ENCODE measurements around the gene TPST1. TPM values are rescaled to one million over a fixed set of nuclear protein-coding genes. Genes with fewer than 3 reads are reported as not detected.

TPST1 gene
- polyA plus RNA-seq, 1 donor (not counting 4 experiments of a cell fraction or from before 2014, with no cell fraction given): 48.5 TPM

- Histone ChIP-seq H3K9me1 (ENCODE audit: control insufficient read depth, extremely low read depth, insufficient read depth, low read length) (no peaks in the 10 kb centered on the region), H3K79me2 (ENCODE audit: control insufficient read depth, insufficient read depth, low read length) (no peaks in the 10 kb centered on the region), H3K27ac (ENCODE audit: control insufficient read depth, insufficient read depth, low read length) (no peak overlapping the region)
Measured at GRCh38 chr7:66301249-66301648, 96.1 kb downstream of the TPST1 start.

DNA sequence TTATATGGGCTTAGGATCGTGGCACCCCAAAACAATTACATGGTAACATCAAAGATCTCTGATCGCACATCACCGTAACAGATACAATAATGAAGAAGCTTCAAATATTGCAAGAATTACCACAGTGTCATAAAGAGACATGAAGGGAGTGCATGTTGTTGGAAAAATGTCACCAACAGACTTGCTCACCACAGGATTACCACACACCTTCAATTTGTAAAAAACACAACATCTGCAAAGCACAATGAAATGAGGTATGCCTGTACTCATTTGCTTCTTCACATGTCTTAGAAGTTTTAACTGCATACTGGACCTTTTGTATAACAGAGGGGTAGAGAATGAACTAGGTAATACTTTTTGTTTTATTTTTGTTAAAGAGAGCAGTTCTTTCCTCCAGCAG is 96.6 kb downstream of the TPST1 start:
- H3K79me2 ChIP-seq (ENCODE audit: control insufficient read depth, insufficient read depth, low read length): no peaks in the 10 kb centered on the region
- no peaks in the 10 kb centered on the region for H3K36me3 ChIP-seq (ENCODE audit: control insufficient read depth in 2 of 2, extremely low read depth in 1 of 2, insufficient read depth in 2 of 2, low read length in 2 of 2)
- no peak for TF ChIP-seq EZH2 (IDR thresholded peaks at IDR 0.05; ENCODE audit: low read length)
- TF ChIP-seq, protein P1, sequence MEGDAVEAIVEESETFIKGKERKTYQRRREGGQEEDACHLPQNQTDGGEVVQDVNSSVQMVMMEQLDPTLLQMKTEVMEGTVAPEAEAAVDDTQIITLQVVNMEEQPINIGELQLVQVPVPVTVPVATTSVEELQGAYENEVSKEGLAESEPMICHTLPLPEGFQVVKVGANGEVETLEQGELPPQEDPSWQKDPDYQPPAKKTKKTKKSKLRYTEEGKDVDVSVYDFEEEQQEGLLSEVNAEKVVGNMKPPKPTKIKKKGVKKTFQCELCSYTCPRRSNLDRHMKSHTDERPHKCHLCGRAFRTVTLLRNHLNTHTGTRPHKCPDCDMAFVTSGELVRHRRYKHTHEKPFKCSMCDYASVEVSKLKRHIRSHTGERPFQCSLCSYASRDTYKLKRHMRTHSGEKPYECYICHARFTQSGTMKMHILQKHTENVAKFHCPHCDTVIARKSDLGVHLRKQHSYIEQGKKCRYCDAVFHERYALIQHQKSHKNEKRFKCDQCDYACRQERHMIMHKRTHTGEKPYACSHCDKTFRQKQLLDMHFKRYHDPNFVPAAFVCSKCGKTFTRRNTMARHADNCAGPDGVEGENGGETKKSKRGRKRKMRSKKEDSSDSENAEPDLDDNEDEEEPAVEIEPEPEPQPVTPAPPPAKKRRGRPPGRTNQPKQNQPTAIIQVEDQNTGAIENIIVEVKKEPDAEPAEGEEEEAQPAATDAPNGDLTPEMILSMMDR (optimal IDR thresholded peaks at IDR 0.05 in 1 of 3, IDR thresholded peaks at IDR 0.05 in 1 of 3, conservative IDR thresholded peaks at IDR 0.05 in 1 of 3; ENCODE audit: extremely low read depth in 1 of 3, insufficient read depth in 2 of 3, low read length in 3 of 3): no peak
- no peaks in the 10 kb centered on the region for H4K20me1 ChIP-seq (ENCODE audit: control insufficient read depth, extremely low read depth, insufficient read depth, low read length)
- dilution Hi-C loops (cut with MboI; ENCODE audit: extremely low pct_ligation_motif_present, low sequenced_read_pairs): no loop called here
- H2AFZ ChIP-seq (ENCODE audit: control insufficient read depth, low read length): no peak overlapping the region
- H3K4me3 ChIP-seq (ENCODE audit: control insufficient read depth in 2 of 3, extremely low read depth in 1 of 3, insufficient read depth in 2 of 3, low read depth in 1 of 3, low read length in 3 of 3): no peak overlapping the region
- H3K9me1 ChIP-seq (ENCODE audit: control insufficient read depth, extremely low read depth, insufficient read depth, low read length): no peaks in the 10 kb centered on the region
- no peak overlapping the region for H3K9ac ChIP-seq (ENCODE audit: control insufficient read depth, extremely low read depth, insufficient read depth, low read length)
- FAIRE-seq (no peak), DNase-seq (ENCODE audit: low read depth, low spot score) (no peak)
- no peaks in the 10 kb centered on the region for H3K27me3 ChIP-seq (ENCODE audit: control insufficient read depth, extremely low read depth, insufficient read depth, low read length)
- no peaks in the 10 kb centered on the region for H3K9me3 ChIP-seq (ENCODE audit: control insufficient read depth, low read depth, low read length)
- peaks cover 34% of the 10 kb centered on the region for H3K4me1 ChIP-seq (ENCODE audit: control insufficient read depth, extremely low read depth, insufficient read depth, low read length)
- no peak overlapping the region for H3K4me2 ChIP-seq (ENCODE audit: control insufficient read depth, extremely low read depth, insufficient read depth, low read depth, low read length)
- no peak overlapping the region for H3K27ac ChIP-seq (ENCODE audit: control insufficient read depth, insufficient read depth, low read length)

More at GRCh38 chr7:66301249-66301648, 96.1 kb downstream of the TPST1 start:
- TF ChIP-seq EZH2 (IDR thresholded peaks at IDR 0.05; ENCODE audit: low read length): no peak
- TF ChIP-seq, protein P1 (optimal IDR thresholded peaks at IDR 0.05 in 1 of 3, IDR thresholded peaks at IDR 0.05 in 1 of 3, conservative IDR thresholded peaks at IDR 0.05 in 1 of 3; ENCODE audit: extremely low read depth in 1 of 3, insufficient read depth in 2 of 3, low read length in 3 of 3): no peak
- peaks cover 37% of the 10 kb centered on the region for H3K4me1 ChIP-seq (ENCODE audit: control insufficient read depth, extremely low read depth, insufficient read depth, low read length)
- no peaks in the 10 kb centered on the region for H4K20me1 ChIP-seq (ENCODE audit: control insufficient read depth, extremely low read depth, insufficient read depth, low read length)
- DNase-seq (ENCODE audit: low read depth, low spot score) (no peak), FAIRE-seq (no peak)
- no peaks in the 10 kb centered on the region for H3K9me3 ChIP-seq (ENCODE audit: control insufficient read depth, low read depth, low read length)
- dilution Hi-C loops (cut with MboI; ENCODE audit: extremely low pct_ligation_motif_present, low sequenced_read_pairs): no loop called here
- no peak overlapping the region for H3K4me2 ChIP-seq (ENCODE audit: control insufficient read depth, extremely low read depth, insufficient read depth, low read depth, low read length)
- H3K36me3 ChIP-seq (ENCODE audit: control insufficient read depth in 2 of 2, extremely low read depth in 1 of 2, insufficient read depth in 2 of 2, low read length in 2 of 2): no peaks in the 10 kb centered on the region
- no peak overlapping the region for H3K9ac ChIP-seq (ENCODE audit: control insufficient read depth, extremely low read depth, insufficient read depth, low read length)
- no peaks in the 10 kb centered on the region for H3K27me3 ChIP-seq (ENCODE audit: control insufficient read depth, extremely low read depth, insufficient read depth, low read length)
- H2AFZ ChIP-seq (ENCODE audit: control insufficient read depth, low read length): no peak overlapping the region
- H3K4me3 ChIP-seq (ENCODE audit: control insufficient read depth in 2 of 3, extremely low read depth in 1 of 3, insufficient read depth in 2 of 3, low read depth in 1 of 3, low read length in 3 of 3): no peak overlapping the region

Measured in keratinocyte (primary cell).